Muscle of leg (tissue), 11 donors: ENCODE data around the gene FLRT1. TPM values are rescaled to one million over a fixed set of nuclear protein-coding genes. Genes with fewer than 3 reads are reported as not detected.

Experiments used
- DNase-seq: peaks from one replicate; pipeline ENCODE4 v3.0.0; 2013
- H3K27ac ChIP-seq: one replicate; pipeline ENCODE4 v1.5.1; 2013; ENCODE audit warnings: mild to moderate bottlenecking, low read length, control low read depth
- H3K27me3 ChIP-seq: one replicate; pipeline ENCODE4 v1.6.1; 2013; ENCODE audit warnings: low read length; ENCODE audit not compliant: control insufficient read depth, insufficient read depth
- H3K36me3 ChIP-seq: one replicate; pipeline ENCODE4 v1.6.1; 2013; ENCODE audit warnings: low read length; ENCODE audit not compliant: control insufficient read depth, insufficient read depth
- H3K4me1 ChIP-seq: one replicate; pipeline ENCODE4 v1.6.1; 2013; ENCODE audit warnings: low read length; ENCODE audit not compliant: control insufficient read depth, insufficient read depth
- H3K4me3 ChIP-seq: one replicate; pipeline ENCODE4 v1.5.1; 2013; ENCODE audit warnings: low read length, control low read depth
- H3K9me3 ChIP-seq: replicated peaks from 2 replicates; pipeline ENCODE4 v1.6.1; 2013; ENCODE audit warnings: low read depth, low read length; ENCODE audit not compliant: control insufficient read depth
- WGBS: methylation state at CpG from one replicate; pipeline ENCODE4 v1.1.5; 2013; ENCODE audit warnings: missing lambda C conversion rate; ENCODE audit not compliant: insufficient coverage; 5-methylcytosine and 5-hydroxymethylcytosine counted together
- polyA plus RNA-seq, 8 donors: library from polyadenylated mRNA; unstranded; fragments of 120-200 nt; gene quantifications; one replicate each; pipeline versions ENCODE4 v1.2.1 to v1.2.3, GENCODE V29; 2013; ENCODE audit warnings: inconsistent platforms in 1 of 8, low replicate concordance in 1 of 8; ENCODE audit not compliant: insufficient read length in 8 of 8, insufficient read depth in 1 of 8
- total RNA-seq: library from RNA; stranded (reverse); fragments of 120-200 nt; gene quantifications from one replicate; pipeline ENCODE4 v1.2.4, GENCODE V29; 2013

FLRT1 gene
- total and polyA plus RNA-seq, 9 donors, result 1.2 to 6.2 (median 3.0) TPM

DNA sequence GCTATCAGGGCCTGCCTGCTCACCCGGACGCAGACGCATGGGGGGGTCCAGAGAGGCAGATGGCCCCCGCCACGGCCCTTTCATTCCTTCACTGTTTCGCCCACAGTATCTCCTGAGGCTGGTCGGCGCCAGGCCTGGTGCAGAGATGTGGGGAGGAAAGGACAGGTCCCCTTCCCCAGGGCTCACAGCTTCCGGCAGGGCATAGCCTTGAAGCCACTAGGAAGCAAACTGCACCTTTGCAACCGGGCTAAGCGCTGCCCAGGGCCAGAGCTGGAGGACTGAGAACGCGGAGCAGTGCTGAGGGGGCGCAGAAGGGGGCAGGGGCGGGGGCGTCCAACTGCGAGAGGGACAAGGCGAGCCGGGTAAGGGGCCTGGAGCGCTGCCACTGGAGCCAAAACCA is 20.2 kb upstream of the FLRT1 start:
- Histone ChIP-seq H3K27ac (no peak overlapping the region), H3K9me3 (no peaks in the 10 kb centered on the region), H3K4me1 (peaks cover 25% of the 10 kb centered on the region), H3K4me3 (no peak overlapping the region), H3K27me3 (no peaks in the 10 kb centered on the region), H3K36me3 (no peaks in the 10 kb centered on the region)
- 65% methylated on average over 14 of the region's 20 CpGs for WGBS
- DNase-seq, result no peak

- 75% methylated on average over 34 of the region's 35 CpGs for WGBS
- Histone ChIP-seq H3K27me3 (no peaks in the 10 kb centered on the region), H3K9me3 (no peaks in the 10 kb centered on the region), H3K4me1 (peaks cover 27% of the 10 kb centered on the region), H3K27ac (no peak overlapping the region), H3K36me3 (no peaks in the 10 kb centered on the region), H3K4me3 (no peak overlapping the region)
- no peak for DNase-seq
Observed at GRCh38 chr11:64015935-64016845, 19.5 kb upstream of the FLRT1 start.

GRCh38 chr11:64017945-64018224 is 17.8 kb upstream of the FLRT1 start:
- Histone ChIP-seq H3K4me3 (no peak overlapping the region), H3K27ac (no peak overlapping the region), H3K4me1 (peaks cover 41% of the 10 kb centered on the region), H3K9me3 (no peaks in the 10 kb centered on the region), H3K36me3 (no peaks in the 10 kb centered on the region), H3K27me3 (no peaks in the 10 kb centered on the region)
- no peak for DNase-seq
- 75% methylated on average over 7 of the region's 7 CpGs for WGBS

- no peak overlapping the region for H3K27ac ChIP-seq
- no peaks in the 10 kb centered on the region for H3K36me3 ChIP-seq
- H3K4me3 ChIP-seq, result no peak overlapping the region
- H3K9me3 ChIP-seq, result no peaks in the 10 kb centered on the region
- no peak for DNase-seq
- WGBS, result 59% methylated on average over 7 of the region's 8 CpGs
- H3K4me1 ChIP-seq, result peaks cover 42% of the 10 kb centered on the region
- no peaks in the 10 kb centered on the region for H3K27me3 ChIP-seq
Observed at GRCh38 chr11:64018310-64018709, 17.4 kb upstream of the FLRT1 start.

DNA sequence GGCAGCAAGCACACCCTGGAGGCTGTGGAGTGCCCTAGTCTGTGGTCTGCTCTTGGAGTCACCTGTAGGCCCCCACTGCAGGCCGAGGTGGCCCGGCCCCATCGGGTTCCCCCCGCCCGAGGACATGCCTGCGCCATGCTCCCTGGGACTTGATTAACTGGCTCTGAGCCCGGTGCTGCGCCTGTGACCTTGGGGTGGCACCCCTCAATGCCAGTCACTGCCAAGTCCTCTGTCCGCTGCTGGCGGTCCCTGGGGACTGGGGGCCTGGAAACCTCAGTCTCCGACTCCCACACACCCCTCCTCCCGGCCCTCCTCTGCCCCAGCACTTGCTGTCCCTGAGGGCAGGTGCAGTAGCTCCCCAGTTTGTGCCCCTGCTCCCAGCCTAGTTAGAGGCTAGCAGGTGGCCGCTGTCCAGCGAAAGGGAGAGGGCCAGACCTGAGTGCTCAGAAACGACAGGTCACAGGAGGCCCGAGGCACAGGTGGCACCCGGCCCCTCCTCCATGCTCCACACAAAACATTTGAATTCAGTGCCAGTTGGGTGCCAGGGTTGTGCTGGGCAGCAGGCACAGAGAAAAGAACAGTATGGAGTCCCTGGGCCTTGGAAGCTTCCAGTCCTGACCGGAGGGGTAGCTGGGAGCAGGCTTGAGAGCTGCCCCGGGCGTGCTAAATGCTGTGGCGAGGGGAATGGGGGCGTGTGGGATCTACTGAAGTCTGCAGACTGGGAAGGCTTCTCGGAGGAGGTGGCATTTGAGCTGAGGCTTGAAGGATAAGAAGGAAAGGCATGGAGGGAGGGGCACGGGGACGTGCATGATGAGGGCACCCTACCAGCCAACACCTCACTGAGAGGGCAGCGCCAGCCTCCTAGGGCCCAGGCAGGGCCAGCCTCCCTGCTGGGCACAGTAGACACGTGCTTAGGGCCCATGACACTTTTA is 16.4 kb upstream of the FLRT1 start:
- Histone ChIP-seq H3K4me1 (peaks cover 53% of the 10 kb centered on the region), H3K4me3 (no peak overlapping the region), H3K27ac (no peak overlapping the region), H3K36me3 (no peaks in the 10 kb centered on the region), H3K9me3 (no peaks in the 10 kb centered on the region), H3K27me3 (no peaks in the 10 kb centered on the region)
- DNase-seq, result no peak
- WGBS, result 76% methylated on average over 22 of the region's 27 CpGs

DNA sequence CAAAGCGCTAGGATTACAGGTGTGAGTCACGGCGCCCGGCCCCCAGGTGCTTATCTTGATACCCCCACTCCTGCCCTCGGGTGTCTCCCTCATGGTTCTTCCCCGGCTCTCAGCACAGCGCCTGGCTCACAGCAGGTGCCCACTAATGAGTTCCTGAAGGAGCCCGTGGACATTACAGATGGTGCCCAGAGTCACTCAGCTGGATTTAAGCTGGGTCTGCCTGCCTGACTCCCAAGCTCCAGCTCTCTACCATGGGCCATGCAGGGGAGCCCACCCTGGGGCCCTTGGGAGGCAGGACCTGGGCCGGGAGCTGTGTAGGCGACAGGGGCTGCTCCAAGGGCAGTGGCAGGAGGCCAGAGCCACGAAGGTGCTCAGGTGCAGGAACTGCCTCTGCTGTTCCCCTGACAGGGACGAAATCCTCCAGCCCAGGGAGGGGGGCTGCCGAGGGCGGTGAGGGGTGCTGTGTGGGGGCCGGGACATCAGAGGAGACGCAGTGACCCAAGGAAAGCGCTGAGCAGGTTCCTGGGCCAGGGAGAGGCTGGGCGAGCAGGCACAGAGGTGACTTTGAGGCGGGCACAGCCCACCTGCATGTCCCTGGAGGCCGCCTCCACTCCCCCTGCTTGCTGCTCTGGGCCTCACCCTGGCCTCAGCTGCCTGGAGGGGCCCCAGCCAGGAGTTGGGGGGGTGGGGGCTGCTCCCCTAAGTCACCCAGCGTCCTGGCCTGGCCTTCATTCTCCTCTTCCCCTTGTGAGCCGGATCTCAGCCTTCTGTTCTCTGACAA is 14.6 kb upstream of the FLRT1 start:
- Histone ChIP-seq H3K27me3 (no peaks in the 10 kb centered on the region), H3K4me1 (peaks cover 57% of the 10 kb centered on the region), H3K4me3 (no peak overlapping the region), H3K27ac (no peak overlapping the region), H3K36me3 (no peaks in the 10 kb centered on the region), H3K9me3 (no peaks in the 10 kb centered on the region)
- 46% methylated on average over 19 of the region's 22 CpGs for WGBS
- no peak for DNase-seq

DNA sequence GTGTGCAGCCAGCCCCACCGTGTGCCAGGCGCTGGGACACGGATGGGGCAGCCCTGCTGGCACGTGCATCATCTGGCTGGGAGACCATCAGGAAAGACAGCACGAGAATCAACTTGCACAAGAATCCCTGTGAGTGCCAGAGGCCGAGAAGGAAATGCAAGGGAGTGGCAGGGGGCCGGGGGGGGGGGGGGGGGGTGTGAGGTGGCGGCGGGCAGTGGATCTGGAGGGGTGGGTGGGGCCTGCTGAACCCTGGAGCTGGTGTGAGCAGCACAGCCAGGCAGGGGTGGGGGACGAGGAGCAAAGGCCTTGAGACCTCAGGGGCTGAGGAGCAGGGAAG is 14.0 kb upstream of the FLRT1 start:
- H3K27ac ChIP-seq, result no peak overlapping the region

DNA sequence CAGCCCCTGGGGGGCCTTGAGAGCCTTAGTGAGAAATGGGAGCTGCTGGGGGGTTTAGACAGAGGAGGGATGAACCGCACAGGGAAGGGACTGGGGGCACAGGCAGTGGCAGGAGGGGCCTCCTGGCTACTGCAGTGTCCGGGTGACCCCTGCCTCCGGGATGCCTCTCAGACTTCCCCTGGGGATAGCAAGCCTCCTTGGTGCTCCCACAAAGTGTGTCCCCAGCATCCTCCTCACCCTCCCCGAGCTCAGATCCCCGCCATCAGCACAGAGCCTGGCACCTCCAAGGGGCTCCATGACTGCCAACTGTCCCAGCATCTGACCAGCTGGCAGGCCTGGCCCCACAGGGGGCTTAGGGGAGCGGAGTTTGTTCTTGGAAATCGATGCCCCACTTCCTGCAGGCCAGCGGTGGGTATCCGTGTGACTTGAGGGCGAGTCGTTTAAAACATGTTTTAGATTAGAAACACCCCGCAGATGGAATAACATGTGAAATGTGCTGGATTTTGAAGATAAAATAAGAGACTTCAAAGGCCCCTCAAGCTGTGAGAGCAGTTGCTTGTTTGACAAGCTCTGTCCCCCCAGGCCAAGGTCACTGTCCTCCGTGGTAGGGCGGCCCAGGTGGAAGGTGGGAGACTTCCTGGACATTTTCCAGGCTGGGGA is 13.5 kb upstream of the FLRT1 start:
- Histone ChIP-seq H3K9me3 (no peaks in the 10 kb centered on the region), H3K27me3 (no peaks in the 10 kb centered on the region), H3K36me3 (no peaks in the 10 kb centered on the region), H3K4me3 (no peak overlapping the region), H3K27ac (no peak overlapping the region), H3K4me1 (peaks cover 56% of the 10 kb centered on the region)
- WGBS, result 44% methylated on average over 6 of the region's 14 CpGs
- no peak for DNase-seq

More for the DNA sequence above, 14.0 kb upstream of the FLRT1 start:
- no peaks in the 10 kb centered on the region for H3K36me3 ChIP-seq
- H3K27me3 ChIP-seq, result no peaks in the 10 kb centered on the region
- 25% methylated on average over 5 of the region's 10 CpGs for WGBS
- peaks cover 57% of the 10 kb centered on the region for H3K4me1 ChIP-seq
- DNase-seq, result no peak
- H3K9me3 ChIP-seq, result no peaks in the 10 kb centered on the region
- no peak overlapping the region for H3K4me3 ChIP-seq

DNA sequence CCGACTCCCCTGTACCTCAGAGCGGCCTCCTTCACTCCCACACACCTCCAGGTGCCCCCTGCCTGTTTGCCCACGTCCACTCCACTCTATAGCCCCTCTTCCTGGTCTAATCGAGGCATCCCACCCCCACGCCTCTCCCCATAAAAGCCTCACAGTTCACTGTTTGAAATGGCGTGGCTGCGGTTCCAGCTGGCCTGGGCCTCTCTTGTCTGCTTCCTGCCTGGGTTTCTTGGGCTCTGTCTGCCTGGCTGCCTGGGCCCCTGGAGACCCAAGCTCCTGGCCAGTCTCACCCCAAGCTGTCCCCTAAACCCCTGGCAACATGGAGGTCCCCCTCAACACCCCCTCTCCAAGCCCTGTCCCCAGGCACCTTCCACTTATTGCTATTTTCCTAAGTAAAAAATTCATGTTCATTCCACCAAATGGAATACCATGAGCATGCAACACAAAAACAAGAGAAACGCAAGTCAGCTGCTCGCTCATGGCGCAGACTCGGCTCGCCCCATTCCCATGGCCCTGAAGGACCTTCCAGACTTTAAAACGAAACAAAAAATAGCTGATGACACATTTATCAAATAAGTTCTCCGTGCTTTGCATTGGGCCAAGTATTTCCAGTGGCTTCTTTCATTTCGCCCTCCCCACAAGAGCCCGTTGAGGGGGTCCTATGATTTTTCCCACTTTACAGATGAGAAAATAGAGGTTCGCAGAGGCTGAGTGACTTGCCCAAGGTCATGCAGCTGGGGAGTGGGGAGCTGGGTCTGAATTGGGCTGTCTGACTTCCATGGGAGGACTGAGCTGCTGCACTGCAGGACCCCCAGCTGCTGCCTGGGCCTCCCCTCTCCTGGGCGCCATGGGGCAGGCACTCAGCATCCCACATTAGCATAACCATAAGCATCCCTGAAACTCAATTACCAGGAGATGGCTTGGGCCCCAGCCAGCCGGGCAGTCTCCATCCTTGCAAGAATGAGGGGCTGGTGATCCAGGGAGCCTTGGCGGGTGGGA is 11.7 kb upstream of the FLRT1 start:
- Histone ChIP-seq H3K36me3 (no peaks in the 10 kb centered on the region), H3K4me3 (no peak overlapping the region), H3K4me1 (peaks cover 56% of the 10 kb centered on the region), H3K9me3 (no peaks in the 10 kb centered on the region), H3K27ac (peak overlapping the region; percentile 29), H3K27me3 (peaks cover 7% of the 10 kb centered on the region)
- WGBS, result 63% methylated on average over 17 of the region's 20 CpGs
- no peak for DNase-seq
